GM12878 (cell line): ENCODE measurements around the gene CATSPERD. TPM values are rescaled to one million over a fixed set of nuclear protein-coding genes. Genes with fewer than 3 reads are reported as not detected.
A peak's percentile ranks its signal among the peaks of the same experiment; 100 is the strongest.

ENCODE experiments used
- BACH1 ChIP-seq: fragments of 450-650 bp; IDR thresholded peaks from 2 replicates; pipeline ENCODE4 v1.6.1; 2017; ENCODE audit warnings: mild to moderate bottlenecking, borderline replicate concordance
- BHLHE40 ChIP-seq, 2 experiments: fragments of 450-650 bp in 1 of 2; IDR thresholded peaks; 2 replicates each; pipeline ENCODE4 v1.6.1; 2011 to 2017; ENCODE audit warnings: low read depth in 2 of 2, borderline replicate concordance in 1 of 2, improper control_type of control experiment in 1 of 2, low read length in 1 of 2, mild to moderate bottlenecking in 1 of 2
- CBX3 ChIP-seq: fragments of 200-600 bp; sonication (generic); IDR thresholded peaks from 2 replicates; pipeline ENCODE4 v1.6.1; 2016; ENCODE audit warnings: low read depth, borderline replicate concordance
- CHD1 ChIP-seq: IDR thresholded peaks from 2 replicates; pipeline ENCODE4 v1.6.1; 2012; ENCODE audit warnings: low read depth, low read length, improper control_type of control experiment
- CHD2 ChIP-seq: IDR thresholded peaks from 2 replicates; pipeline ENCODE4 v1.6.1; 2011; ENCODE audit warnings: low read depth, low read length, improper control_type of control experiment, borderline replicate concordance
- FOXK2 ChIP-seq: fragments of 450-650 bp; IDR thresholded peaks from 2 replicates; pipeline ENCODE4 v1.6.1; 2017; ENCODE audit warnings: mild to moderate bottlenecking, moderate library complexity
- KDM1A ChIP-seq: fragments of 200-600 bp; sonication (generic); IDR thresholded peaks from 2 replicates; pipeline ENCODE4 v1.6.1; 2016; ENCODE audit warnings: borderline replicate concordance
- SPI1 ChIP-seq: IDR thresholded peaks from 2 replicates; pipeline ENCODE4 v1.6.1; 2011; ENCODE audit warnings: low read depth, mild to moderate bottlenecking, low read length, moderate library complexity, borderline replicate concordance; ENCODE audit not compliant: insufficient read depth
- YY1 ChIP-seq: IDR thresholded peaks from 2 replicates; pipeline ENCODE4 v1.6.1; 2011; ENCODE audit warnings: low read depth, mild to moderate bottlenecking, low read length
- ZNF207 ChIP-seq: fragments of 450-650 bp; IDR thresholded peaks from 2 replicates; pipeline ENCODE4 v1.6.1; 2014; ENCODE audit warnings: antibody characterized with exemption, mild to moderate bottlenecking, borderline replicate concordance
- polyA plus RNA-seq, 11 experiments: library from polyadenylated mRNA; depleted of rRNA in 4 of 11; unstranded in 6 of 11; stranded (reverse) in 5 of 11; fragments of >200 nt; fragmentation: Nextera tagmentation in 4 of 11; fragmentation: Illumina TruSeq in 1 of 11; extraction: Ambion mirVana in 4 of 11; extraction: Trizol in 1 of 11; gene quantifications; 1 replicate in 1 of 11; 2 replicates in 10 of 11; pipeline versions ENCODE4 v1.2.1 to v1.2.3, GENCODE V29; 2011 to 2016; ENCODE audit warnings: inconsistent platforms in 2 of 11, missing spikeins in 2 of 11, low read depth in 1 of 11
- total RNA-seq, 4 experiments: library from RNA; depleted of rRNA in 3 of 4; stranded (reverse); fragments of >200 nt in 3 of 4; fragmentation: Illumina TruSeq in 1 of 4; extraction: Trizol in 1 of 4; gene quantifications; 2 replicates each; pipeline versions ENCODE4 v1.2.1 to v1.2.3, GENCODE V29; 2013 to 2021
- TF ChIP-seq, protein P1 (sequence below): IDR thresholded peaks from 2 replicates; pipeline ENCODE4 v1.6.1; 2012; ENCODE audit warnings: mild to moderate bottlenecking, low read depth, low read length
- TF ChIP-seq, protein P2 (sequence below): IDR thresholded peaks from 2 replicates; pipeline ENCODE4 v1.6.1; 2012; ENCODE audit warnings: low read length, inconsistent platforms
- TF ChIP-seq, protein P3 (sequence below): fragments of 450-650 bp; formaldehyde crosslinking; IDR thresholded peaks from 2 replicates; pipeline ENCODE4 v1.5.0; 2022; ENCODE audit warnings: mild to moderate bottlenecking, missing genetic modification characterization
- TF ChIP-seq, protein P4 (sequence below): fragments of 450-650 bp; IDR thresholded peaks from 2 replicates; pipeline ENCODE4 v1.6.1; 2017; ENCODE audit warnings: mild to moderate bottlenecking, moderate library complexity

The CATSPERD gene
- total and polyA plus RNA-seq, 10 of the 15 experiments (the other 5 are each of a cell fraction or from before 2014, with no cell fraction given), result 0.02 to 0.38 (median 0.11) TPM; not detected in 5

DNA sequence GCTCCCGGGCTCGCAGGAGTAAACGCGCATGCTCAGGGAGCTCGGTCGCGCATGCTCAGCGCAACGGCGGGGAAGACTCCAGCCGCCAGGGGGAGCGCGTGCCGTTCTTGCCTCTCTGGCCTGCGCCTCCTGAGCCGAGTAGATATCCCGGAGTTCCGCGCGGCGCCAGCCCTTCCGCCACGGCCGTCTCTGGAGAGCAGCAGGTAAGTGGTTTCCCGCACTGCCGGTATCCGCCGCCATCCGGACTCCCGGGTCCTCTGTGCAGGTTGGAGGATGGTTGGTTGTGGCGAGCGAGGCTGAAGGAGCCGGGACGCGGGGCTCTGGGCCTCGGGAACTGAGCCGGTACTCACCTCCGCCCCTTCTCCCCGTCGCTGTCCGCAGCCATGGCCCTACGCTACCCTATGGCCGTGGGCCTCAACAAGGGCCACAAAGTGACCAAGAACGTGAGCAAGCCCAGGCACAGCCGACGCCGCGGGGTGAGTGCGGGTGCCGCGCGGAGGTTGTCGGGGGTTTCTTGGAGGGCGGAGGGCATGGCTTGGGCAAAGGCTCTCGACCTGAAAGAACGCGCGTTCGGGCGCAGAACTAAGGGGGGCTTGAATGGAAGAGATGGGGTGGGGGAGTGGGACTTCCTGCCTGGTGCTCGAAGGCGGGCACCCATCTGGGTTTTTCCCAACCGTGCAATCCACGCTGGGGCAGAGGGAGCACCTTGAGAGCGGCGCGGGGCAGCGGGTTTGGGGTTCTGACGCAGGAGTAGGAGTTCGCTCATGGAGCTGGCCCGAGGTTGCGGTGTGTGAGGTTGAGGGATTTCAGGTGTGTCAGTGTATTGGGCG, 30.1 kb upstream of the CATSPERD start, which contains the start of gene RPL36 (continued):
- TF ChIP-seq, protein P1, sequence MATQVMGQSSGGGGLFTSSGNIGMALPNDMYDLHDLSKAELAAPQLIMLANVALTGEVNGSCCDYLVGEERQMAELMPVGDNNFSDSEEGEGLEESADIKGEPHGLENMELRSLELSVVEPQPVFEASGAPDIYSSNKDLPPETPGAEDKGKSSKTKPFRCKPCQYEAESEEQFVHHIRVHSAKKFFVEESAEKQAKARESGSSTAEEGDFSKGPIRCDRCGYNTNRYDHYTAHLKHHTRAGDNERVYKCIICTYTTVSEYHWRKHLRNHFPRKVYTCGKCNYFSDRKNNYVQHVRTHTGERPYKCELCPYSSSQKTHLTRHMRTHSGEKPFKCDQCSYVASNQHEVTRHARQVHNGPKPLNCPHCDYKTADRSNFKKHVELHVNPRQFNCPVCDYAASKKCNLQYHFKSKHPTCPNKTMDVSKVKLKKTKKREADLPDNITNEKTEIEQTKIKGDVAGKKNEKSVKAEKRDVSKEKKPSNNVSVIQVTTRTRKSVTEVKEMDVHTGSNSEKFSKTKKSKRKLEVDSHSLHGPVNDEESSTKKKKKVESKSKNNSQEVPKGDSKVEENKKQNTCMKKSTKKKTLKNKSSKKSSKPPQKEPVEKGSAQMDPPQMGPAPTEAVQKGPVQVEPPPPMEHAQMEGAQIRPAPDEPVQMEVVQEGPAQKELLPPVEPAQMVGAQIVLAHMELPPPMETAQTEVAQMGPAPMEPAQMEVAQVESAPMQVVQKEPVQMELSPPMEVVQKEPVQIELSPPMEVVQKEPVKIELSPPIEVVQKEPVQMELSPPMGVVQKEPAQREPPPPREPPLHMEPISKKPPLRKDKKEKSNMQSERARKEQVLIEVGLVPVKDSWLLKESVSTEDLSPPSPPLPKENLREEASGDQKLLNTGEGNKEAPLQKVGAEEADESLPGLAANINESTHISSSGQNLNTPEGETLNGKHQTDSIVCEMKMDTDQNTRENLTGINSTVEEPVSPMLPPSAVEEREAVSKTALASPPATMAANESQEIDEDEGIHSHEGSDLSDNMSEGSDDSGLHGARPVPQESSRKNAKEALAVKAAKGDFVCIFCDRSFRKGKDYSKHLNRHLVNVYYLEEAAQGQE, result peak; percentile 30; the same call in 1 of the 2 replicates
- no peak for TF ChIP-seq KDM1A
- TF ChIP-seq CHD2, result peak; percentile 39; the same call in 1 of the 2 replicates
- peak in 1 of 2 experiments; percentile 66; a peak in 2 of 4 replicates for TF ChIP-seq BHLHE40 (IDR thresholded peaks at IDR 0.05; ENCODE audit: borderline replicate concordance in 1 of 2, low read depth in 2 of 2, low read length in 1 of 2)
- TF ChIP-seq CHD1, result 0 out of 2 replicates have a peak, but pooled peaks have one; percentile 52
- TF ChIP-seq, protein P2, sequence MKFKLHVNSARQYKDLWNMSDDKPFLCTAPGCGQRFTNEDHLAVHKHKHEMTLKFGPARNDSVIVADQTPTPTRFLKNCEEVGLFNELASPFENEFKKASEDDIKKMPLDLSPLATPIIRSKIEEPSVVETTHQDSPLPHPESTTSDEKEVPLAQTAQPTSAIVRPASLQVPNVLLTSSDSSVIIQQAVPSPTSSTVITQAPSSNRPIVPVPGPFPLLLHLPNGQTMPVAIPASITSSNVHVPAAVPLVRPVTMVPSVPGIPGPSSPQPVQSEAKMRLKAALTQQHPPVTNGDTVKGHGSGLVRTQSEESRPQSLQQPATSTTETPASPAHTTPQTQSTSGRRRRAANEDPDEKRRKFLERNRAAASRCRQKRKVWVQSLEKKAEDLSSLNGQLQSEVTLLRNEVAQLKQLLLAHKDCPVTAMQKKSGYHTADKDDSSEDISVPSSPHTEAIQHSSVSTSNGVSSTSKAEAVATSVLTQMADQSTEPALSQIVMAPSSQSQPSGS, result no peak
- TF ChIP-seq, protein P3, sequence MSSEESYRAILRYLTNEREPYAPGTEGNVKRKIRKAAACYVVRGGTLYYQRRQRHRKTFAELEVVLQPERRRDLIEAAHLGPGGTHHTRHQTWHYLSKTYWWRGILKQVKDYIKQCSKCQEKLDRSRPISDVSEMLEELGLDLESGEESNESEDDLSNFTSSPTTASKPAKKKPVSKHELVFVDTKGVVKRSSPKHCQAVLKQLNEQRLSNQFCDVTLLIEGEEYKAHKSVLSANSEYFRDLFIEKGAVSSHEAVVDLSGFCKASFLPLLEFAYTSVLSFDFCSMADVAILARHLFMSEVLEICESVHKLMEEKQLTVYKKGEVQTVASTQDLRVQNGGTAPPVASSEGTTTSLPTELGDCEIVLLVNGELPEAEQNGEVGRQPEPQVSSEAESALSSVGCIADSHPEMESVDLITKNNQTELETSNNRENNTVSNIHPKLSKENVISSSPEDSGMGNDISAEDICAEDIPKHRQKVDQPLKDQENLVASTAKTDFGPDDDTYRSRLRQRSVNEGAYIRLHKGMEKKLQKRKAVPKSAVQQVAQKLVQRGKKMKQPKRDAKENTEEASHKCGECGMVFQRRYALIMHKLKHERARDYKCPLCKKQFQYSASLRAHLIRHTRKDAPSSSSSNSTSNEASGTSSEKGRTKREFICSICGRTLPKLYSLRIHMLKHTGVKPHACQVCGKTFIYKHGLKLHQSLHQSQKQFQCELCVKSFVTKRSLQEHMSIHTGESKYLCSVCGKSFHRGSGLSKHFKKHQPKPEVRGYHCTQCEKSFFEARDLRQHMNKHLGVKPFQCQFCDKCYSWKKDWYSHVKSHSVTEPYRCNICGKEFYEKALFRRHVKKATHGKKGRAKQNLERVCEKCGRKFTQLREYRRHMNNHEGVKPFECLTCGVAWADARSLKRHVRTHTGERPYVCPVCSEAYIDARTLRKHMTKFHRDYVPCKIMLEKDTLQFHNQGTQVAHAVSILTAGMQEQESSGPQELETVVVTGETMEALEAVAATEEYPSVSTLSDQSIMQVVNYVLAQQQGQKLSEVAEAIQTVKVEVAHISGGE (CRISPR knock-in tag), result no peak
- TF ChIP-seq YY1, result peak; percentile 84
- TF ChIP-seq FOXK2, result no peak
- TF ChIP-seq, protein P4, sequence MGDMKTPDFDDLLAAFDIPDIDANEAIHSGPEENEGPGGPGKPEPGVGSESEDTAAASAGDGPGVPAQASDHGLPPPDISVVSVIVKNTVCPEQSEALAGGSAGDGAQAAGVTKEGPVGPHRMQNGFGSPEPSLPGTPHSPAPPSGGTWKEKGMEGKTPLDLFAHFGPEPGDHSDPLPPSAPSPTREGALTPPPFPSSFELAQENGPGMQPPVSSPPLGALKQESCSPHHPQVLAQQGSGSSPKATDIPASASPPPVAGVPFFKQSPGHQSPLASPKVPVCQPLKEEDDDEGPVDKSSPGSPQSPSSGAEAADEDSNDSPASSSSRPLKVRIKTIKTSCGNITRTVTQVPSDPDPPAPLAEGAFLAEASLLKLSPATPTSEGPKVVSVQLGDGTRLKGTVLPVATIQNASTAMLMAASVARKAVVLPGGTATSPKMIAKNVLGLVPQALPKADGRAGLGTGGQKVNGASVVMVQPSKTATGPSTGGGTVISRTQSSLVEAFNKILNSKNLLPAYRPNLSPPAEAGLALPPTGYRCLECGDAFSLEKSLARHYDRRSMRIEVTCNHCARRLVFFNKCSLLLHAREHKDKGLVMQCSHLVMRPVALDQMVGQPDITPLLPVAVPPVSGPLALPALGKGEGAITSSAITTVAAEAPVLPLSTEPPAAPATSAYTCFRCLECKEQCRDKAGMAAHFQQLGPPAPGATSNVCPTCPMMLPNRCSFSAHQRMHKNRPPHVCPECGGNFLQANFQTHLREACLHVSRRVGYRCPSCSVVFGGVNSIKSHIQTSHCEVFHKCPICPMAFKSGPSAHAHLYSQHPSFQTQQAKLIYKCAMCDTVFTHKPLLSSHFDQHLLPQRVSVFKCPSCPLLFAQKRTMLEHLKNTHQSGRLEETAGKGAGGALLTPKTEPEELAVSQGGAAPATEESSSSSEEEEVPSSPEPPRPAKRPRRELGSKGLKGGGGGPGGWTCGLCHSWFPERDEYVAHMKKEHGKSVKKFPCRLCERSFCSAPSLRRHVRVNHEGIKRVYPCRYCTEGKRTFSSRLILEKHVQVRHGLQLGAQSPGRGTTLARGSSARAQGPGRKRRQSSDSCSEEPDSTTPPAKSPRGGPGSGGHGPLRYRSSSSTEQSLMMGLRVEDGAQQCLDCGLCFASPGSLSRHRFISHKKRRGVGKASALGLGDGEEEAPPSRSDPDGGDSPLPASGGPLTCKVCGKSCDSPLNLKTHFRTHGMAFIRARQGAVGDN, result peak; percentile 95
- peak; percentile 98 for TF ChIP-seq ZNF207
- no peak for TF ChIP-seq CBX3
- TF ChIP-seq BACH1, result peak; percentile 89
- peak; percentile 24; the same call in 1 of the 2 replicates for TF ChIP-seq SPI1
